Measurements from ENCODE around the gene GATA3. TPM values are rescaled to one million over a fixed set of nuclear protein-coding genes. Genes with fewer than 3 reads are reported as not detected.
A peak's percentile ranks its signal among the peaks of the same experiment; 100 is the strongest.

Gene GATA3
- total and polyA plus RNA-seq, 7 experiments from 2014 or later = 24.0 to 60.1 (median 33.4) TPM

- intact Hi-C loops (cut with micrococcal nuclease) = no loop called here
- H3K36me3 ChIP-seq (ENCODE audit: control insufficient read depth in 2 of 3, insufficient read depth in 3 of 3, low read length in 3 of 3) = peaks cover 29 to 79% (median 42%) of the 10 kb centered on the region in 3 experiments
- no peak overlapping the region for H3K4me3 ChIP-seq (ENCODE audit: low read length)
- ATAC-seq = no peak
- DNase-seq = no peak
- no peak overlapping the region for H3K27ac ChIP-seq (ENCODE audit: low read depth, low read length)
- peaks cover 53 to 97% (median 86%) of the 10 kb centered on the region in 7 donors for H3K4me1 Mint-ChIP-seq
- H3K27ac Mint-ChIP-seq = peak overlapping the region in 5 of 9 donors; percentile 52 to 82 (median 68)
- H3K4me3 Mint-ChIP-seq = peak overlapping the region in 7 of 10 donors; percentile 13 to 61 (median 41)
- ChIA-PET CTCF (no interaction called here), POLR2A (no interaction called here)
- H3K4me1 ChIP-seq (ENCODE audit: control insufficient read depth in 2 of 2, insufficient read depth in 2 of 2, low read length in 2 of 2) = peaks cover 53 to 82% of the 10 kb centered on the region in 2 donors
- H3K27me3 Mint-ChIP-seq = no peaks in the 10 kb centered on the region
- no peaks in the 10 kb centered on the region for H3K27me3 ChIP-seq (ENCODE audit: control insufficient read depth in 2 of 2, insufficient read depth in 2 of 2, low read length in 2 of 2)
- H3K9me3 Mint-ChIP-seq = no peaks in the 10 kb centered on the region
- no peaks in the 10 kb centered on the region for H3K9me3 ChIP-seq (ENCODE audit: control insufficient read depth in 2 of 3, low read length in 3 of 3)
- peaks cover 25 to 82% (median 53%) of the 10 kb centered on the region in 5 donors for H3K36me3 Mint-ChIP-seq
Measured at GRCh38 chr10:8065651-8066050, 11.2 kb downstream of the GATA3 start.

GRCh38 chr10:8066124-8066523, 11.6 kb downstream of the GATA3 start:
- H3K9me3 ChIP-seq (ENCODE audit: control insufficient read depth in 2 of 3, low read length in 3 of 3) = no peaks in the 10 kb centered on the region
- DNase-seq (no peak), ATAC-seq (no peak)
- ChIA-PET POLR2A (interaction anchor here (0.9 kb wide), 2 partner anchors 11 to 1142 kb away, joined by 3 to 4 read pairs; no protein-coding TSS in a partner anchor), CTCF (no interaction called here)
- Mint-ChIP-seq H3K4me1 (peaks cover 52 to 97% (median 86%) of the 10 kb centered on the region in 7 donors), H3K9me3 (no peaks in the 10 kb centered on the region), H3K27me3 (no peaks in the 10 kb centered on the region), H3K4me3 (peak overlapping the region in 8 of 10 donors; percentile 13 to 66 (median 41)), H3K36me3 (peaks cover 25 to 81% (median 58%) of the 10 kb centered on the region in 5 donors), H3K27ac (peak overlapping the region; percentile 20 to 84 (median 68))
- peaks cover 34 to 83% (median 47%) of the 10 kb centered on the region in 3 experiments for H3K36me3 ChIP-seq (ENCODE audit: control insufficient read depth in 2 of 3, insufficient read depth in 3 of 3, low read length in 3 of 3)
- no peak overlapping the region for H3K4me3 ChIP-seq (ENCODE audit: low read length)
- H3K4me1 ChIP-seq (ENCODE audit: control insufficient read depth in 2 of 2, insufficient read depth in 2 of 2, low read length in 2 of 2) = peaks cover 48 to 82% of the 10 kb centered on the region in 2 donors
- H3K27me3 ChIP-seq (ENCODE audit: control insufficient read depth in 2 of 2, insufficient read depth in 2 of 2, low read length in 2 of 2) = no peaks in the 10 kb centered on the region
- H3K27ac ChIP-seq (ENCODE audit: low read depth, low read length) = no peak overlapping the region
- intact Hi-C loops (cut with micrococcal nuclease) = no loop called here

- Histone ChIP-seq H3K36me3 (ENCODE audit: control insufficient read depth in 2 of 3, insufficient read depth in 3 of 3, low read length in 3 of 3) (peaks cover 40 to 89% (median 53%) of the 10 kb centered on the region in 3 experiments), H3K27me3 (ENCODE audit: control insufficient read depth in 2 of 2, insufficient read depth in 2 of 2, low read length in 2 of 2) (no peaks in the 10 kb centered on the region), H3K4me3 (ENCODE audit: low read length) (no peak overlapping the region), H3K9me3 (ENCODE audit: control insufficient read depth in 2 of 3, low read length in 3 of 3) (no peaks in the 10 kb centered on the region), H3K4me1 (ENCODE audit: control insufficient read depth in 2 of 2, insufficient read depth in 2 of 2, low read length in 2 of 2) (peaks cover 41 to 75% of the 10 kb centered on the region in 2 donors), H3K27ac (ENCODE audit: low read depth, low read length) (no peak overlapping the region)
- intact Hi-C loops (cut with micrococcal nuclease) = no loop called here
- Mint-ChIP-seq H3K4me1 (peaks cover 50 to 95% (median 86%) of the 10 kb centered on the region in 7 donors), H3K9me3 (no peaks in the 10 kb centered on the region), H3K36me3 (peaks cover 28 to 80% (median 62%) of the 10 kb centered on the region in 5 donors), H3K4me3 (peak overlapping the region in 4 of 10 donors; percentile 25 to 57 (median 44)), H3K27me3 (no peaks in the 10 kb centered on the region), H3K27ac (peak overlapping the region in 6 of 9 donors; percentile 46 to 82 (median 64))
- ChIA-PET POLR2A (interaction anchor here (0.9 kb wide), 2 partner anchors 10 to 1142 kb away, joined by 3 to 4 read pairs; no protein-coding TSS in a partner anchor), CTCF (no interaction called here)
- ATAC-seq = no peak
- DNase-seq = no peak
Measured at GRCh38 chr10:8066797-8067196, 12.3 kb downstream of the GATA3 start.

GRCh38 chr10:8069108-8069507, 14.6 kb downstream of the GATA3 start:
- peak overlapping the region in 7 of 10 donors; percentile 18 to 60 (median 29) for H3K4me3 Mint-ChIP-seq
- peaks cover 47 to 92% (median 60%) of the 10 kb centered on the region in 3 experiments for H3K36me3 ChIP-seq (ENCODE audit: control insufficient read depth in 2 of 3, insufficient read depth in 3 of 3, low read length in 3 of 3)
- no peaks in the 10 kb centered on the region for H3K27me3 Mint-ChIP-seq
- H3K9me3 ChIP-seq (ENCODE audit: control insufficient read depth in 2 of 3, low read length in 3 of 3) = no peaks in the 10 kb centered on the region
- H3K4me3 ChIP-seq (ENCODE audit: low read length) = no peak overlapping the region
- H3K27ac ChIP-seq (ENCODE audit: low read depth, low read length) = no peak overlapping the region
- CTCF ChIA-PET = interaction anchor here (2.6 kb wide), 1 partner anchor 9 kb away, joined by 10 read pairs; no protein-coding TSS in a partner anchor
- DNase-seq = no peak
- intact Hi-C loops (cut with micrococcal nuclease) = no loop called here
- H3K27me3 ChIP-seq (ENCODE audit: control insufficient read depth in 2 of 2, insufficient read depth in 2 of 2, low read length in 2 of 2) = no peaks in the 10 kb centered on the region
- peaks cover 27 to 54% of the 10 kb centered on the region in 2 donors for H3K4me1 ChIP-seq (ENCODE audit: control insufficient read depth in 2 of 2, insufficient read depth in 2 of 2, low read length in 2 of 2)
- POLR2A ChIA-PET = no interaction called here
- peaks cover 42 to 92% (median 81%) of the 10 kb centered on the region in 7 donors for H3K4me1 Mint-ChIP-seq
- no peak for ATAC-seq
- H3K27ac Mint-ChIP-seq = peak overlapping the region in 8 of 9 donors; percentile 8 to 86 (median 41)
- peaks cover 33 to 88% (median 75%) of the 10 kb centered on the region in 5 donors for H3K36me3 Mint-ChIP-seq
- no peaks in the 10 kb centered on the region for H3K9me3 Mint-ChIP-seq

- intact Hi-C loops (cut with micrococcal nuclease) = no loop called here
- peak overlapping the region in 3 of 10 donors; percentile 23 to 44 (median 30) for H3K4me3 Mint-ChIP-seq
Measured at GRCh38 chr10:8069627-8070026, 15.1 kb downstream of the GATA3 start.

GRCh38 chr10:8070440-8070839, 16.0 kb downstream of the GATA3 start:
- H3K27me3 ChIP-seq (ENCODE audit: control insufficient read depth in 2 of 2, insufficient read depth in 2 of 2, low read length in 2 of 2) = no peaks in the 10 kb centered on the region
- H3K27ac ChIP-seq (ENCODE audit: low read depth, low read length) = no peak overlapping the region
- H3K4me3 Mint-ChIP-seq = no peak overlapping the region
- intact Hi-C loops (cut with micrococcal nuclease) = no loop called here
- ATAC-seq (no peak), DNase-seq (no peak)
- no peaks in the 10 kb centered on the region for H3K27me3 Mint-ChIP-seq
- no peaks in the 10 kb centered on the region for H3K9me3 Mint-ChIP-seq
- peaks cover 40 to 94% (median 53%) of the 10 kb centered on the region in 3 experiments for H3K36me3 ChIP-seq (ENCODE audit: control insufficient read depth in 2 of 3, insufficient read depth in 3 of 3, low read length in 3 of 3)
- CTCF ChIA-PET = interaction anchor here (2.6 kb wide), 1 partner anchor 10 kb away, joined by 10 read pairs; no protein-coding TSS in a partner anchor
- peak overlapping the region in 5 of 9 donors; percentile 56 to 75 (median 69) for H3K27ac Mint-ChIP-seq
- no peaks in the 10 kb centered on the region for H3K9me3 ChIP-seq (ENCODE audit: control insufficient read depth in 2 of 3, low read length in 3 of 3)
- POLR2A ChIA-PET = interaction anchor here (2.8 kb wide), 1 partner anchor 9 kb away, joined by 23 read pairs; no protein-coding TSS in a partner anchor
- H3K36me3 Mint-ChIP-seq = peaks cover 29 to 87% (median 68%) of the 10 kb centered on the region in 5 donors
- peaks cover 42 to 92% (median 79%) of the 10 kb centered on the region in 7 donors for H3K4me1 Mint-ChIP-seq
- peaks cover 18 to 43% of the 10 kb centered on the region in 2 donors for H3K4me1 ChIP-seq (ENCODE audit: control insufficient read depth in 2 of 2, insufficient read depth in 2 of 2, low read length in 2 of 2)
- H3K4me3 ChIP-seq (ENCODE audit: low read length) = no peak overlapping the region

More at GRCh38 chr10:8069627-8070026, 15.1 kb downstream of the GATA3 start:
- H3K27me3 Mint-ChIP-seq = no peaks in the 10 kb centered on the region
- H3K9me3 Mint-ChIP-seq = no peaks in the 10 kb centered on the region
- H3K36me3 Mint-ChIP-seq = peaks cover 29 to 87% (median 72%) of the 10 kb centered on the region in 5 donors
- Histone ChIP-seq H3K27me3 (ENCODE audit: control insufficient read depth in 2 of 2, insufficient read depth in 2 of 2, low read length in 2 of 2) (no peaks in the 10 kb centered on the region), H3K4me3 (ENCODE audit: low read length) (no peak overlapping the region), H3K9me3 (ENCODE audit: control insufficient read depth in 2 of 3, low read length in 3 of 3) (no peaks in the 10 kb centered on the region), H3K36me3 (ENCODE audit: control insufficient read depth in 2 of 3, insufficient read depth in 3 of 3, low read length in 3 of 3) (peaks cover 44 to 92% (median 56%) of the 10 kb centered on the region in 3 experiments), H3K27ac (ENCODE audit: low read depth, low read length) (no peak overlapping the region), H3K4me1 (ENCODE audit: control insufficient read depth in 2 of 2, insufficient read depth in 2 of 2, low read length in 2 of 2) (peaks cover 22 to 50% of the 10 kb centered on the region in 2 donors)
- H3K4me1 Mint-ChIP-seq = peaks cover 41 to 91% (median 78%) of the 10 kb centered on the region in 7 donors
- peak overlapping the region in 6 of 9 donors; percentile 8 to 86 (median 58) for H3K27ac Mint-ChIP-seq
- DNase-seq (no peak), ATAC-seq (no peak)
- POLR2A ChIA-PET = no interaction called here
- CTCF ChIA-PET = interaction anchor here (2.6 kb wide), 1 partner anchor 9 kb away, joined by 10 read pairs; no protein-coding TSS in a partner anchor
